HG03196 (cell line): ENCODE results near the gene RNF6.

Source experiments
- ATAC-seq: cut with Tn5 transposase; IDR thresholded peaks from one replicate; pipeline ENCODE4 v1.9.1; 2021; ENCODE audit not compliant: unreplicated experiment

Gene RNF6

GRCh38 chr13:26168237-26168814, 53.8 kb downstream of the RNF6 start:
- no peak for ATAC-seq

GRCh38 chr13:26163812-26164211, 58.3 kb downstream of the RNF6 start:
- no peak for ATAC-seq
